GM19463 (cell line): ENCODE data around the gene ZNF26.
"Not testable (repeated sequence)": the region's sequence is repeated elsewhere in the genome, so short reads cannot be mapped to it uniquely, and the experiment has no call there.

Source experiments
- ATAC-seq: cut with Tn5 transposase; IDR thresholded peaks from one replicate; pipeline ENCODE4 v1.9.1; 2021; ENCODE audit warnings: mild to moderate bottlenecking, moderate library complexity; ENCODE audit not compliant: unreplicated experiment

Gene ZNF26

DNA sequence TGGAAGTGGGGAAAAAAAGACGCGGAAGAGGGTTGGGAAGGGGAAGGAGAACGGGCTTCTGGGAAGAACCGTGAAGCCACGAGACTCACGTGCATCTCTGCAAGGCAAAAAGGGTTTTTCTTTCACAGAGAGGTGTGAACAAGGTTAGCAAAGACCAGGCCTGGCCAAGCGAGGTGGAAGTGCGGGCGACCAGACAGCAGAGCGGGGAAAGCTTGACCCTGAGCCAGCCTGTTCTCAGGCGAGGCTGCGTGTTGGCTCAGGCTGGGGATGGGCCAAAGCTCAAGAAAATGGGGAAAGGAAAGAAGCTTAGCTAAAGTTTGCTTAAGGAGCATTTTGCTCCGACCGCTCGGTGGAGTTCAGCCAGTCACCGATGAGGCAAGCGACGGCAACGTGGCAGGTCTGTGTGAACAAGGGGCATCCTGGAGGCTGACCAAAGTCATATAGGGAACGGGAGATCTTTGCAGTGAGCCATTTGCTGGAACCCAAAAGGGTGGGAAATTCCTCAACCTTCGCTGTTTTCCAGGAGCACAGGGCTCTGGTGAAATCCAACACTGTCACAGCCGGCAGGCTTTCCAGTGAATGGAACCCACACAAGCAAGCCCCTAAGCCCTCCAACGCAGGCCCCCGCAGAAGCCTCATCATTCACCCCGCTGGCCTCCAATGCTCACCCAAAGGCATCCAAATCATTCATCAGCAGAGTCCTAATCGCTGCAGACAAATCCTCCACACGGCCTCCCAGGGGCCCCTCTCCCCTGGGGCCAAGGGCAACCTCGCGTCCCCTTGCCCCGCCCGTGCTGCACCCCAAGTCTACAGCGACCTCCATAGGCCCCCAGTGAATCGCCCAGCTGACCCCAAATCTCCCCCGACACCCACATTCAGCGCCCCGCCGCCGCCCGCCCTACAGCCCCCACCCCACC, 30.8 kb upstream of the ZNF26 start:
- ATAC-seq: peak; percentile 10

DNA sequence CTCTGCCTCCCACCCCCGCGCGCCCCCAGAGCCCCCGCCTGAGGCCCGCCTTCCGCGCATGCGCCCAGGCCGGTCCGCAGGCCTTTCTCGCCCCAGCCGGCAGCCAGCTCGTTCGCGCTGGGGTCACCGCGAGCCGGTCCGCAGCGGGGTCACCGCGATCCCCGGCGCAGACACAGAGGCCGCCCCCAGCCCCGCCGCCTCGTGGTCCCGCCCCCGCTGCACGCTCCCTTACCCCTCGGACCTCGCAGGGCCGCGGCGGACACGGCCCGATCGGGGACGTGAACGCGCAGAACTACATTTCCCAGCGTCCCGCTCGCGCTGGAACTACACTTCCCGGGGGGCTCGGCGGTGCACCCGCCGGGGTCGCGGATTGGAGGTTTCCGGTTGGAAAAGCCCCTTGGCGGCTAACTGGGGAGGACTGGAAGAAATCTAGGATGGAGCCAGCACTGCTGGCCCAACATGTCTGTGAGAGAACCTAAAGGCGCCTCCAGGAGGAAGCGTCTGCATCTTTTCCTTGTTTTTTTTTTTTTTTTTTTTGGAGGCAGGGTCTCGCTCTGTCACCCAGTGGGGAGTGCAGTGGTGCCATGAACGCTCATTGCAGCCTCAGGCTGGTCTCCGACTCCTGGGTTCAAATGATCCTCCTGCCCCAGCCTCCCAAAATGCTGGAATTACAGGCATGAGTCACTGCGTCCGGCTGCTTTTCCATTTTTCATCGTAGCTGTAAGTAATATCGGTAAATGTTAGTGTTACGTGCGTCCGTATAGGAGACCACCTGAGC, 30.0 kb upstream of the ZNF26 start, which contains the start of gene ZNF605:
ZNF605 (minus strand) TSS at position 296 of the 778 bp plus-strand sequence. CDS start 10,671 bp downstream, outside the sequence.
- peak; percentile 94 for ATAC-seq

DNA sequence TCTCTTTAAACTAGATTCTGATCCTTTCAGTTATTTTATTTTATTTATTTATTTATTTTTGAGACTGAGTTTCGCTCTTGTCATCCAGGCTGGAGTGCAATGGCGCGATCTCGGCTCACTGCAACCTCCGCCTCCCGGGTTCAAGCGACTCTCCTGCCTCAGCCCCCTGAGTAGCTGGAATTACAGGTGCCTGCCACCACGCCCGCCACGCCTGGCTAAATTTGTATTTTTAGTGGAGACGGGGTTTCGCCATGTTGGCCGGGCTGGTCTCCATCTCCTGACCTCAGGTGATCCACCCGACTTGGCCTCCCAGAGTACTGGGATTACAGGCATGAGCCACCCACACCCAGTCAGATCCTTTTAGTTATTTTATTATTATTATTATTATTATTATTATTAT, 24.4 kb upstream of the ZNF26 start:
- ATAC-seq: not testable (repeated sequence)

- ATAC-seq: not testable (repeated sequence)
These were observed 22.2 kb upstream of the ZNF26 start for GRCh38 chr12:132963947-132964346.

GRCh38 chr12:132965796-132966195, 20.4 kb upstream of the ZNF26 start:
- ATAC-seq: no peak

- no peak for ATAC-seq
These were observed 19.3 kb upstream of the ZNF26 start for GRCh38 chr12:132966676-132967415.

DNA sequence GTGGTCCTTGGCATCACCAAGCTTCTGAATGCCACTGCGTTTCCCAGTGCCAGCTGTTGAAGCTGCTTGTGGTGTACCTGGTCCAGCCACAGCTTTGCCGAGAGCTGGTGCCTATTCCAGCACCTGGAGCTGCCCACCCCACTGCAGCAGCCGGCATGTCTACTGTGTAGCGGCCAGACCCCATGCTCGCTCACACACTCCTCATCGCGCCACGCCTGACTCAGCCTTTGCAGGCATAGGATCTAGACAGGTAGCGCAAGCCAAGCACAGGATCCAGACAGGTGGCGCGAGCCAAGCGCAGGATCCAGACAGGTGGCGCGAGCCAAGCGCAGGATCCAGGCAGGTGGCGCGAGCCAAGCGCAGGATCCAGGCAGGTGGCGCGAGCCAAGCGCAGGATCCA, 18.4 kb upstream of the ZNF26 start:
- ATAC-seq: no peak

DNA sequence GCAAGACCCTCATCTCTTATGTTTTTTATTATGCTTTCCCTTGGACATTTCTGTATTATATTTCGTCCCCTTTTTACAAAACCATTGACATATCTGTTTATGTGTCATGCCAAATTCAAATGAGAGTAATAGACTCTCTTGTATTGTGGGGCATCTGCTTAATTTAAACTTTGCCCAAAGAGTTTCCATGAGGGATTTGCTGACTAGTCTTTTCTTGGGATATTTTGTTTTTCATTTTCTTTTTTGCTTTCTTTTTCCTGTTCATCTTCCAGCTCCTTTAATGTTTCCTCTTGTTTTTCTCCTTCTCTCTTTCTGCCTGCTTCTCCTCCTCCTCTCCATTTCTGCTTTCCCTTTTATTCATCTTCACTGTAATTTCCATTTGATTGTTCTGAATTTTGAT, 13.8 kb upstream of the ZNF26 start:
- no peak for ATAC-seq

GRCh38 chr12:132976870-132977269, 9.3 kb upstream of the ZNF26 start:
- not testable (repeated sequence) for ATAC-seq

- ATAC-seq: no peak
These were observed 688 bp downstream of the ZNF26 start for GRCh38 chr12:132986885-132987225.

- ATAC-seq: no peak
These were observed 12.6 kb downstream of the ZNF26 start for GRCh38 chr12:132998741-132999140.

DNA sequence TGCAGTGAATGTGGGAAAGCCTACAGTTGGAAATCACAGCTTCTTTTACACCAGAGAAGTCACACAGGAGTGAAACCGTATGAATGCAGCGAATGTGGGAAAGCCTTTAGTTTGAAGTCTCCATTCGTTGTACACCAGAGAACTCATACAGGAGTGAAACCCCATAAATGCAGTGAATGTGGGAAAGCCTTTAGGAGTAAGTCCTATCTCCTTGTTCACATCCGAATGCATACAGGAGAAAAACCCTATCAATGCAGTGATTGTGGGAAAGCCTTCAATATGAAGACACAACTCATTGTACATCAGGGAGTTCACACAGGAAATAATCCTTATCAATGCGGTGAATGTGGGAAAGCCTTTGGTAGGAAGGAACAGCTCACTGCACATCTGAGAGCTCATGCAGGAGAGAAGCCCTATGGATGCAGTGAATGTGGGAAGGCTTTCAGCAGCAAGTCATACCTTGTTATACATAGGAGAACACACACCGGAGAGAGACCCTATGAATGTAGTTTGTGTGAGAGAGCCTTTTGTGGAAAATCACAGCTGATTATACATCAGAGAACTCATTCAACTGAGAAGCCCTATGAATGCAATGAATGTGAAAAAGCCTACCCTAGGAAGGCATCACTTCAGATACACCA, 24.6 kb downstream of the ZNF26 start:
- no peak for ATAC-seq

GRCh38 chr12:133023566-133023965, 37.4 kb downstream of the ZNF26 start:
- no peak for ATAC-seq

DNA sequence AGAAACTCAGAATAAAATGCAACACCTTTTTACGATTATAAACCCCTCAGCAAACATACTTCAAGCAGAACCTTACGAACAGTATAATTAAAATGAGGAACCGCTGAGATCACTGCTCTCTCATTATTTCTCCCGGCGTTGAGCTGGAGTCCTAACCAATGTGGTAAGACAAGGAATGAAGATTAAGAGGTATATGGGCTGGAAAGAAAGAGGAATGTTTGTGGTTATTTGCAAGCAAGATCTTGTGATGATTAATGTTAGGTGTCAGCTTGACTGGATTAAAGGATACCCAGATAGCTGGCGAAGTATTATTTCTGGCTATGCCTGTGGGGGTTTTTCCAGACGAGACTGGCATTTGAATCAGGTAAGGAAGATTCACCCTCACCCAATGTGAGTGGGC, 40.8 kb downstream of the ZNF26 start:
- ATAC-seq: no peak

GRCh38 chr12:133037207-133038005, 51.2 kb downstream of the ZNF26 start, which contains the start of gene ZNF84:
ZNF84 (plus strand) TSS chr12:133037509; CDS start chr12:133041468, 3,959 bp downstream.
- ATAC-seq: peak; percentile 97

GRCh38 chr12:133038118-133038709, 52.0 kb downstream of the ZNF26 start:
- ATAC-seq: no peak

GRCh38 chr12:133046698-133047097, 60.5 kb downstream of the ZNF26 start:
- ATAC-seq: no peak

DNA sequence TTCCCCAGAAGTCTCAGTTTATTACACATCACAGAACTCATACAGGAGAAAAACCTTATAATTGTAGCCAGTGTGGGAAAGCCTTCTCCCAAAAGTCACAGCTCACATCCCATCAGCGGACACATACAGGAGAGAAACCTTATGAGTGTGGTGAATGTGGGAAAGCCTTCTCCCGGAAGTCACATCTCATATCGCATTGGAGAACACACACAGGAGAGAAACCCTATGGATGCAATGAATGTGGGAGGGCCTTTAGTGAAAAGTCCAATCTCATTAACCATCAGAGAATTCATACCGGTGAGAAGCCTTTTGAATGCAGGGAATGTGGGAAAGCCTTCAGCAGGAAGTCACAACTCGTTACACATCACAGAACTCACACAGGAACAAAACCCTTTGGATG, 71.3 kb downstream of the ZNF26 start:
- no peak for ATAC-seq
